K562 (cell line): Measurements from ENCODE around the gene NXPH4. TPM values are rescaled to one million over a fixed set of nuclear protein-coding genes. Genes with fewer than 3 reads are reported as not detected.

Experiments
- ATAC-seq: fragments of 200-7000 bp; cut with Tn5 transposase; 3 replicates; pipeline ENCODE4 v1.9.1; 2020; ENCODE audit warnings: moderate library complexity
- BruUV-seq: library from RNA; stranded (reverse); fragments of 400-500 nt; replicated peaks from 2 replicates; lab custom pipeline; 2021; lab: Mats Ljungman, UMichigan
- CTCF ChIA-PET: fragments of 300-600 bp; formaldehyde crosslinking; extraction: SDS; loops from one replicate; lab custom pipeline; 2021; ENCODE audit warnings: low intra/inter-chr PET ratio; lab: Yijun Ruan, JAX
- POLR2A ChIA-PET: fragments of 300-600, 350-650 bp; sonication (Branson Sonifier 250); formaldehyde crosslinking; extraction: SDS; loops from one replicate; lab custom pipeline; 2021; ENCODE audit warnings: antibody characterized with exemption, inconsistent platforms; lab: Yijun Ruan, JAX
- DNase-seq, 4 experiments: peaks; one replicate each; pipeline versions ENCODE4 v3.0.0 to v3.0.0-alpha.2; 2011 to 2018; ENCODE audit warnings: low spot score in 3 of 4, mixed read lengths in 3 of 4; ENCODE audit errors: extremely low read depth in 1 of 4
- FAIRE-seq: peaks from 2 replicates; lab custom pipeline; 2011; peaks lifted over from hg19 to GRCh38; lab: Jason Lieb, UNC
- H2AFZ ChIP-seq: 2 replicates; pipeline ENCODE4 v1.6.0; 2011; ENCODE audit warnings: low read depth, low read length, control low read depth, inconsistent platforms
- H3K27ac ChIP-seq: fragments of 200-600 bp; 3 replicates; pipeline ENCODE4 v1.8.0; 2011; ENCODE audit warnings: low read depth, mild to moderate bottlenecking, control low read depth, inconsistent platforms, low read length, moderate library complexity, mixed read lengths; ENCODE audit errors: extremely low read depth
- H3K27me3 ChIP-seq, 2 experiments: fragments of 300-600 bp in 1 of 2; 2 replicates in 1 of 2; 3 replicates in 1 of 2; pipeline versions ENCODE4 v1.6.0 to v1.8.0; 2011; ENCODE audit warnings: inconsistent platforms in 2 of 2, low read length in 2 of 2, mild to moderate bottlenecking in 1 of 2, mixed read lengths in 1 of 2, moderate library complexity in 1 of 2; ENCODE audit not compliant: control insufficient read depth in 2 of 2, insufficient read depth in 2 of 2
- H3K36me3 ChIP-seq: fragments of 300-600 bp; 3 replicates; pipeline ENCODE4 v1.8.0; 2011; ENCODE audit warnings: mild to moderate bottlenecking, low read length, inconsistent platforms; ENCODE audit not compliant: control insufficient read depth, insufficient read depth
- H3K4me1 ChIP-seq, 2 experiments: fragments of 200-600 bp in 1 of 2; replicated peaks in 1 of 2; 2 replicates in 1 of 2; 3 replicates in 1 of 2; pipeline versions ENCODE4 v1.5.1 to v1.8.0; 2011; ENCODE audit warnings: inconsistent platforms in 2 of 2, low read length in 2 of 2, mild to moderate bottlenecking in 1 of 2, mixed read lengths in 1 of 2, moderate library complexity in 1 of 2; ENCODE audit not compliant: control insufficient read depth in 2 of 2, insufficient read depth in 2 of 2
- H3K4me2 ChIP-seq: 2 replicates; pipeline ENCODE4 v1.6.1; 2011; ENCODE audit warnings: low read length, control low read depth, inconsistent platforms, mixed read lengths; ENCODE audit not compliant: insufficient read depth
- H3K4me3 ChIP-seq: fragments of 200-600 bp; sonication (generic), shearing (Covaris generic); 2 replicates; pipeline ENCODE4 v1.5.1; 2016; ENCODE audit warnings: control low read depth, inconsistent platforms
- H3K79me2 ChIP-seq: fragments of 200-600 bp; 3 replicates; pipeline ENCODE4 v1.8.0; 2011; ENCODE audit warnings: low read length, inconsistent platforms; ENCODE audit not compliant: control insufficient read depth, insufficient read depth
- H3K9ac ChIP-seq, 2 experiments: 2 replicates each; pipeline versions ENCODE4 v1.6.0 to v1.6.1; 2011; ENCODE audit warnings: low read depth in 2 of 2, low read length in 2 of 2, control low read depth in 1 of 2, inconsistent platforms in 1 of 2, mild to moderate bottlenecking in 1 of 2, mixed read lengths in 1 of 2; ENCODE audit not compliant: insufficient read depth in 1 of 2
- H3K9me1 ChIP-seq: one replicate; pipeline ENCODE4 v1.6.0; 2011; ENCODE audit warnings: inconsistent platforms, mild to moderate bottlenecking, low read length, moderate library complexity; ENCODE audit not compliant: control insufficient read depth, insufficient read depth
- H3K9me3 ChIP-seq: replicated peaks from 2 replicates; pipeline ENCODE4 v1.5.1; 2011; ENCODE audit warnings: low read depth, low read length, inconsistent platforms; ENCODE audit not compliant: control insufficient read depth, insufficient read depth
- H4K20me1 ChIP-seq: replicated peaks from 2 replicates; pipeline ENCODE4 v1.6.1; 2011; ENCODE audit warnings: low read length, inconsistent platforms, mixed read lengths; ENCODE audit not compliant: control insufficient read depth, insufficient read depth
- ELK1 ChIP-seq: sonication (generic); formaldehyde crosslinking; IDR thresholded peaks from 2 replicates; pipeline ENCODE4 v1.8.1; 2022; ENCODE audit warnings: missing genetic modification reagents
- HDAC2 ChIP-seq: fragments of 450-650 bp; IDR thresholded peaks from 2 replicates; pipeline ENCODE4 v1.6.1; 2016; ENCODE audit warnings: mild to moderate bottlenecking
- HOXB6 ChIP-seq: fragments of 250-450 bp; sonication (Bioruptor Pico); IDR thresholded peaks from 2 replicates; pipeline ENCODE4 v1.5.1; 2022; ENCODE audit warnings: mild to moderate bottlenecking, borderline replicate concordance
- IRF2 ChIP-seq: sonication (generic); formaldehyde crosslinking; IDR thresholded peaks from 2 replicates; pipeline ENCODE4 v1.8.1; 2022; ENCODE audit warnings: mild to moderate bottlenecking, missing genetic modification reagents
- L3MBTL2 ChIP-seq: fragments of 450-650 bp; IDR thresholded peaks from 2 replicates; pipeline ENCODE4 v1.6.1; 2016; ENCODE audit warnings: mild to moderate bottlenecking, moderate library complexity
- NFATC3 ChIP-seq: fragments of 450-650 bp; IDR thresholded peaks from 2 replicates; pipeline ENCODE4 v1.6.1; 2017; ENCODE audit warnings: mild to moderate bottlenecking
- POLR2AphosphoS5 ChIP-seq: IDR thresholded peaks from 2 replicates; pipeline ENCODE4 v1.6.1; 2011; ENCODE audit warnings: mild to moderate bottlenecking, low read depth, low read length, moderate library complexity; ENCODE audit not compliant: control insufficient read depth, insufficient read depth
- POLR2G ChIP-seq: fragments of 200-400 bp; formaldehyde crosslinking; IDR thresholded peaks from 2 replicates; pipeline ENCODE4 v1.6.1; 2017; ENCODE audit warnings: low read depth, mild to moderate bottlenecking, antibody characterized with exemption, low read length, moderate library complexity
- RBM15 ChIP-seq: fragments of 200-400 bp; formaldehyde crosslinking; IDR thresholded peaks from 2 replicates; pipeline ENCODE4 v1.6.1; 2018; ENCODE audit warnings: mild to moderate bottlenecking, low read length, moderate library complexity; ENCODE audit not compliant: insufficient read depth
- RBM22 ChIP-seq: fragments of 200-400 bp; formaldehyde crosslinking; IDR thresholded peaks from 2 replicates; pipeline ENCODE4 v1.6.1; 2018; ENCODE audit warnings: low read length, low read depth; ENCODE audit not compliant: poor library complexity, severe bottlenecking
- SLC30A9 ChIP-seq: fragments of 250-450 bp; sonication (Bioruptor Pico); IDR thresholded peaks from 2 replicates; pipeline ENCODE4 v1.8.0; 2022; ENCODE audit warnings: mild to moderate bottlenecking, moderate library complexity
- SOX6 ChIP-seq: fragments of 450-650 bp; IDR thresholded peaks from 2 replicates; pipeline ENCODE4 v1.6.1; 2014; ENCODE audit warnings: mild to moderate bottlenecking
- SRSF1 ChIP-seq: fragments of 200-400 bp; formaldehyde crosslinking; IDR thresholded peaks from 2 replicates; pipeline ENCODE4 v1.6.1; 2017; ENCODE audit warnings: mild to moderate bottlenecking, low read depth, low read length, moderate library complexity
- TBP ChIP-seq: optimal IDR thresholded peaks from 2 replicates; pipeline ENCODE3; 2011; ENCODE audit warnings: low read depth, low read length, improper control_type of control experiment
- ZBTB2 ChIP-seq: fragments of 450-650 bp; IDR thresholded peaks from 2 replicates; pipeline ENCODE4 v1.6.1; 2016; ENCODE audit warnings: antibody characterized with exemption
- ZNF239 ChIP-seq: fragments of 250-450 bp; sonication (Bioruptor Pico); IDR thresholded peaks from 2 replicates; pipeline ENCODE4 v1.4.0; 2020; ENCODE audit warnings: mild to moderate bottlenecking
- ZNF280B ChIP-seq: fragments of 250-450 bp; sonication (Bioruptor Pico); IDR thresholded peaks from 2 replicates; pipeline ENCODE4 v1.5.1; 2021; ENCODE audit warnings: mild to moderate bottlenecking
- ZNF384 ChIP-seq: IDR thresholded peaks from 2 replicates; pipeline ENCODE4 v1.6.1; 2012; ENCODE audit warnings: low read depth, low read length, improper control_type of control experiment
- ZNF785 ChIP-seq: fragments of 250-450 bp; sonication (Bioruptor Pico); IDR thresholded peaks from 2 replicates; pipeline ENCODE4 v1.4.0; 2020; ENCODE audit warnings: mild to moderate bottlenecking
- WGBS: fragments of 100-300 bp; shearing (Covaris generic); methylation state at CpG from one replicate; pipeline ENCODE4 v1.1.6; 2016; ENCODE audit warnings: low coverage, mixed read lengths; ENCODE audit not compliant: insufficient coverage; ENCODE audit errors: missing lambda C conversion rate; 5-methylcytosine and 5-hydroxymethylcytosine counted together
- in situ Hi-C: fragments of 300-500 bp; cut with MboI; formaldehyde crosslinking; loops from 4 replicates; pipeline ENCODE4 v1.15.0; 2018; ENCODE audit warnings: inconsistent platforms, mixed read lengths
- intact Hi-C: fragments of 100-400 bp; cut with micrococcal nuclease; formaldehyde crosslinking; loops from 2 replicates; pipeline ENCODE4 v1.14.2; 2022
- polyA plus RNA-seq, 8 experiments: library from polyadenylated mRNA; depleted of rRNA in 4 of 8; stranded (reverse) in 5 of 8; unstranded in 3 of 8; fragments of >200 nt; fragmentation: Nextera tagmentation in 2 of 8; fragmentation: Illumina TruSeq in 1 of 8; extraction: Ambion mirVana in 2 of 8; extraction: Trizol in 1 of 8; gene quantifications; 2 replicates each; pipeline versions ENCODE4 v1.2.1 to v1.2.3, GENCODE V29; 2011 to 2014; ENCODE audit warnings: inconsistent platforms in 1 of 8, missing spikeins in 1 of 8
- total RNA-seq, 7 experiments: library from RNA; depleted of rRNA in 6 of 7; stranded (reverse); fragments of >200 nt in 6 of 7; fragmentation: Illumina TruSeq in 2 of 7; extraction: Trizol in 2 of 7; gene quantifications; 2 replicates each; pipeline versions ENCODE4 v1.2.1 to v1.2.3, GENCODE V29; 2011 to 2021; ENCODE audit warnings: low replicate concordance in 1 of 7

NXPH4 gene
- total and polyA plus RNA-seq, 9 of the 15 experiments (the other 6 are each of a cell fraction or from before 2014, with no cell fraction given), result 0.49 to 2.7 (median 1.1) TPM; not detected in 4

GRCh38 chr12:57238854-57239554, 22.4 kb downstream of the NXPH4 start:
- no TSS peak for BruUV-seq
- ATAC-seq (peak; percentile 63), DNase-seq (peak; percentile 90 to 96 (median 93)), FAIRE-seq (peak; percentile 73)
- WGBS, result 6% methylated on average over 46 of the region's 47 CpGs
- ChIA-PET CTCF (interaction anchor here (0.6 to 6.6 kb wide), 6 partner anchors 18 to 231 kb away, joined by 3 to 186 read pairs (median 3); partner anchors contain the start of gene NXPH4), POLR2A (interaction anchor here (0.5 to 4.7 kb wide), 9 partner anchors 9 to 593 kb away, joined by 3 to 33 read pairs (median 3); partner anchors contain the start of genes ATP5F1B and SHMT2)
- H3K9me3 ChIP-seq, result no peaks in the 10 kb centered on the region
- peaks cover 18% of the 10 kb centered on the region; the same call in 2 of the 3 replicates for H3K36me3 ChIP-seq
- peaks cover 8% of the 10 kb centered on the region for H4K20me1 ChIP-seq
- H3K4me3 ChIP-seq, result peak overlapping the region; percentile 46
- peak overlapping the region; percentile 84 for H3K4me2 ChIP-seq
- no peaks in the 10 kb centered on the region for H3K79me2 ChIP-seq
- peak overlapping the region; percentile 63 to 86; a peak in 3 of 4 replicates for H3K9ac ChIP-seq
- H3K27me3 ChIP-seq, result peaks cover 2 to 23% of the 10 kb centered on the region in 2 experiments; a peak in 3 of 5 replicates
- H3K4me1 ChIP-seq, result peaks cover 48 to 87% of the 10 kb centered on the region in 2 experiments
- intact Hi-C loops, result loop anchor here (1.0 kb wide), 1 partner anchor 26 kb away; no protein-coding TSS in a partner anchor
- peak overlapping the region; percentile 99 for H2AFZ ChIP-seq
- in situ Hi-C loops, result no loop called here
- H3K9me1 ChIP-seq, result peaks cover 2% of the 10 kb centered on the region
- no peak overlapping the region; the same call in 2 of the 3 replicates for H3K27ac ChIP-seq
- TF ChIP-seq SOX6, result peak; percentile 60; the same call in 1 of the 2 replicates
- peak; percentile 24; the same call in 1 of the 2 replicates for TF ChIP-seq ZNF384
- peak; percentile 92 for TF ChIP-seq TBP
- TF ChIP-seq HOXB6 (CRISPR knock-in tag), result no peak
- no peak for TF ChIP-seq ELK1 (CRISPR knock-in tag)
- TF ChIP-seq POLR2G, result peak; percentile 74
- no peak for TF ChIP-seq HDAC2
- TF ChIP-seq RBM15, result no peak
- TF ChIP-seq IRF2 (CRISPR knock-in tag), result no peak
- no peak for TF ChIP-seq SRSF1
- TF ChIP-seq NFATC3, result no peak
- TF ChIP-seq SLC30A9 (CRISPR knock-in tag), result no peak
- TF ChIP-seq ZNF239 (CRISPR knock-in tag), result no peak
- TF ChIP-seq POLR2AphosphoS5, result no peak
- TF ChIP-seq ZNF785 (CRISPR knock-in tag), result no peak
- TF ChIP-seq ZBTB2, result peak; percentile 7; the same call in 1 of the 2 replicates
- peak; percentile 62 for TF ChIP-seq RBM22
- TF ChIP-seq ZNF280B (CRISPR knock-in tag), result no peak
- peak; percentile 57; the same call in 1 of the 2 replicates for TF ChIP-seq L3MBTL2
